Measurements from ENCODE around the gene NEAT1.

The NEAT1 gene

DNA sequence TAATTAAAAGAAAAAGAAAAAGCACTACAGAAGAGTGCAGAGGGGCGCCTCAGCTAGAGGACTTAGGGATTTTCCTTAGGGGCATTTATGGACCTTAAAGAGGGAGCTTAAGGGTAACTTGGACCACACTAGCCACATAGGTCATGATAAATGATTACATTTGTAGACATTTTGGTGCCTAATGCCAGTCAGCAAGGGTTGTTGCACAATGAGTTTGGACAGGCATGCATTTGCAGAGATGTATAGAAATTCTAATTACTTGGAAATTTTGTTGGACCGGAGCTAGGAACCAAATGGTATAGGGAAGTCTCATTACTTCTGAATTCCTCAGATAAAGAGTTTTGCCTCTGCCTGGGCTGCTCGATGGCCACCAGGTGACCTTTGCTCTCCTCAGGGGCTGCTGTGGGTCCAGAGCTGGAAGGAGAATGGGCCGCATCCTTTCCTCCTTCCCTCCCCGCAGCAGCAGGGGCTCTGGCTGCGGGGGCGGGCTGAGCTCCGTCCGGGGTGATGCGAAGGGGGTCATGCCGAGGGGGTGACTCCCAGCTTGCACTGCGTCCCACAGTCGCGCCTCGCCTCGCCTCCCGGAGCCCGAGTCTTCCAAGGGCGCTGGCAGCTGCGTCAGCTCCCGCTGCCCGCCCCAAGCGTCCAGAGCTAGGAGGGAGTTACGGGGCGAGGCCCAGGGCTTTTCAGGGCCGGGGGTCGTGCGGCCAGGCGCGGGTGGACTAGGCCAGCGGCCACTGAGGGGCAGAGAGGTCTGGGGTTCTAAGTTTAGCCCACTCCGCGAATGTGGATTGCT lies 56.0 kb downstream of the NEAT1 start:
- TF ChIP-seq, protein P1, sequence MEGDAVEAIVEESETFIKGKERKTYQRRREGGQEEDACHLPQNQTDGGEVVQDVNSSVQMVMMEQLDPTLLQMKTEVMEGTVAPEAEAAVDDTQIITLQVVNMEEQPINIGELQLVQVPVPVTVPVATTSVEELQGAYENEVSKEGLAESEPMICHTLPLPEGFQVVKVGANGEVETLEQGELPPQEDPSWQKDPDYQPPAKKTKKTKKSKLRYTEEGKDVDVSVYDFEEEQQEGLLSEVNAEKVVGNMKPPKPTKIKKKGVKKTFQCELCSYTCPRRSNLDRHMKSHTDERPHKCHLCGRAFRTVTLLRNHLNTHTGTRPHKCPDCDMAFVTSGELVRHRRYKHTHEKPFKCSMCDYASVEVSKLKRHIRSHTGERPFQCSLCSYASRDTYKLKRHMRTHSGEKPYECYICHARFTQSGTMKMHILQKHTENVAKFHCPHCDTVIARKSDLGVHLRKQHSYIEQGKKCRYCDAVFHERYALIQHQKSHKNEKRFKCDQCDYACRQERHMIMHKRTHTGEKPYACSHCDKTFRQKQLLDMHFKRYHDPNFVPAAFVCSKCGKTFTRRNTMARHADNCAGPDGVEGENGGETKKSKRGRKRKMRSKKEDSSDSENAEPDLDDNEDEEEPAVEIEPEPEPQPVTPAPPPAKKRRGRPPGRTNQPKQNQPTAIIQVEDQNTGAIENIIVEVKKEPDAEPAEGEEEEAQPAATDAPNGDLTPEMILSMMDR (IDR thresholded peaks at IDR 0.05; ENCODE audit: borderline replicate concordance, insufficient read depth, low read depth, low read length) = no peak
- no peak overlapping the region for H3K4me3 ChIP-seq (ENCODE audit: low read depth, low read length)

DNA sequence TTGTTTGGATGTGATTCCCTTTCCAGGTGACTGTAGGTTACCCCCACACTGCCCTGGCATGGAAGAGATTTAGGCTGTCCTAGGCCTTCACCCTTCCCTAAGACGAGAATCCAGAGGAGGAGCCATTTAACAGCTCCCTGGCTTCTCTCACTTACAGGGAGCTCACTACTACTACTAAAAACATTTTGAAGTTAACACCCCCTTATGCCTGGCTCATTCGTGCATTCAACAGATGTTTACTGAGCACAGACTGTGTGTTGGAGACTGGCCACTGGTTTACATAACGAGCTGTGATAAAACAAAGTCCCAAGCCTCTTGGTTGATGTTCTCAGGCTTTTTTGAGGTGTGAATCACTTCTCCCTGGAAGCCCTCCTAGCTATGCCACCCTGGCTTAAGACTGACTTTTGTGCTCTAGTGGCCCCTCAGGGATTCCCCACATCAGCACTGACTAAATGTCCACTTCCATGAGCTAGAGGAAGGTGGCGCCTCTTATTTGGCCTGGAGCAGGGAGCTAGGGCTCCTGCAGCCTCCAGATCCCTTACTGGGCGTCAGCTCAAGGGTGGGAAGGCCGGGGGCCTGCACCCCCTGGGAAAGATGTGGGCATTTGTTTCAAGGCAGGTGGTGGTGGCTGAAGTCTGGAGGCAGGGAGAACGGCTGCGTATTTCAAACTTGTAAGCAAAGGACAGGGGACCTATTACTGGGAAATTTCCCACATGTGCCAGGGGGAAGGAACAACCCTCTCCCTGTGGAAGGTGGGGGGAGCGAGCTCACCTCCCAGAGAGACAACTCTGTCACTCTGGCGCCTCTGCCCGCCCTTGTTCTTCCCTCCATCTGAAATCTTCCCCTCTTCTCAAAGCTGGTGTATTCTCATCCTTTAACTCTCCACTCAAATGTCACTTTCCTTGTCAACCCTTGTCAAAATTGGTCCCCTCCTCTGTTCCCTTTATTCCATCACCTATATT lies 56.9 kb downstream of the NEAT1 start:
- TF ChIP-seq, protein P1 (IDR thresholded peaks at IDR 0.05; ENCODE audit: borderline replicate concordance, insufficient read depth, low read depth, low read length) = no peak
- H3K4me3 ChIP-seq (ENCODE audit: low read depth, low read length) = no peak overlapping the region

DNA sequence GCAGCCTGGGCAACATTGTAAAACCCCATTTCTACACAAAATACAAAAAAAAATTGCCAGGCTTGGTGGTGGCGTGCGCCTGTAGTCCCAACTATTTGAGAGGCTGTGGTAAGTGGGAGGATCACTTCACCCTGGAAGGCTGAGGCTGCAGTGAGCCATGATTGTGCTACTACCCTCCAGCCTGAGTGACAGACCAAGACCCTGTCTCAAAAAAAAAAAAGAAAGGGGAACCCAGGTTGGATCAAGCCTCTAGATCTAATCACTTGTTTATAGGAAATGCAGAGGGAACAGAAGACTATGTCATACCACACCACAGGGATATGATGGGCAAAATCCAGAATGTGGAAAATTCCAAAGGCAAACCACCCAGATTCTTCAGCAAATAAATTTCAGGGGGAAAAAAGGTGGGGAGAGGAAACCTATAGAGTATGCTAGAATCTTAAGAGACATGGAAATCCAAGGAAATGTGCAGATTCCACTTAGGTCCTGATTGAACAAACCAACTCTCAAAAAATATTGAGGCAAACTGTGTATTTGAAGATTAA lies 59.8 kb downstream of the NEAT1 start:
- no peak overlapping the region for H3K4me3 ChIP-seq (ENCODE audit: low read depth, low read length)
- TF ChIP-seq, protein P1 (IDR thresholded peaks at IDR 0.05; ENCODE audit: borderline replicate concordance, insufficient read depth, low read depth, low read length) = no peak

DNA sequence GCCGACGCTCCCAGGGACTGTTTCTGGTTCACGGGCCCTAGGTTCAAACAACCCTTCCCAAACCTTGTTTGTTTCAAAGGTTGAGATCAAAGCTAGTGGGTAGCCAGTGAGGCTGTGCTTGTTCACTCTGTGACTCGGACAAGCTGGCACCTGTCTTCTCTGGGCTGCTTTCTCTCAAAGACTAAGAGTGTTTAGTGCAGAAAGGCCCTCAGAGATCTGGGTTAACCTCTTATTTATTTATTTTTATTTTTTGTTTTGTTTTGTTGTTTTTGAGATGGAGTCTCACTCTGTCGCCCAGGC lies 63.3 kb downstream of the NEAT1 start:
- no peak overlapping the region for H3K4me3 ChIP-seq (ENCODE audit: low read depth, low read length)

DNA sequence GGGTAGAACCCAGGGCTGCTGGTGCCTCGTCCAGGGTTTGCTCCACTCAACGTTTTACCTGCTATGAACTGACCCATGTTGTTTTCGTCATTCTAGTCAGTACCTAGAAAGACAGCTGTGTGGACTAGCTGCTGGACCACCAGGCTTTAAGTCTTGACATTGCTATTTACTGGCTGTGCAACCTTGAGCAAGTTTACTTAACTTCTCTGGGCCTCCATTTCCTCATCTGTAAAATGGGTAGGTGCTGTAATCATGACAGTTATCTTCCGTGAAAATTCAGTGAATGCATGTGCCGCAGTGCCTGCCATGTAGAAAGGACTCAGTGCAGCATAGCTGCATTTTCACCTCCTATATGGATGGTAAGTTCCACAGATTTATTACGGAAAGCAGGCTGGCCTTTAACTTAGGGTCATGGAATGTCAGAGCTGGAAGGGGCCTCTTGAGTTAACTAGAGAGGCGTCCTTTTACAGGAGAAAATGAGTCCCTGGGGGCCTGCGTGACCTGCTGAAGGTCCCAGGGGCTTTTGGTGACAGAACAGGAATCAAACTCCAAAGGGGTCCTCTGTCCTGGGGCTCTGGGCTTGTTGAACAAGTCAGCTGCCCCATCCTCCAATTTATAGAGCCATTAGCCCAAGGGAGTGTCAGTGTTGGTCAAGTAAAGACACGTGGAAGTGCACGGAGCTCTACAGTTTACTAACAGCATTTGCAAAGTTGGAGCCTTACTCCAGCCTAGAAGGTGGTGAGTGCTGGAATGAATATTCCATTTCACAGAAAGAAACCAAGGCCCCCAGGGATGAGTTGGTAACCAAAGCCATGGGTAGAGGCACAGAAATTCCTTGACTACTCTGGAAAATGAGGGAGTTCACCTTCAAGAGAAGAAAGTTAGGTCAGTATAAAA lies 64.2 kb downstream of the NEAT1 start:
- no peak overlapping the region for H3K4me3 ChIP-seq (ENCODE audit: low read depth, low read length)
- TF ChIP-seq, protein P1 (IDR thresholded peaks at IDR 0.05; ENCODE audit: borderline replicate concordance, insufficient read depth, low read depth, low read length) = no peak

More for the DNA sequence above, 63.3 kb downstream of the NEAT1 start:
- TF ChIP-seq, protein P1 (IDR thresholded peaks at IDR 0.05; ENCODE audit: borderline replicate concordance, insufficient read depth, low read depth, low read length) = no peak

DNA sequence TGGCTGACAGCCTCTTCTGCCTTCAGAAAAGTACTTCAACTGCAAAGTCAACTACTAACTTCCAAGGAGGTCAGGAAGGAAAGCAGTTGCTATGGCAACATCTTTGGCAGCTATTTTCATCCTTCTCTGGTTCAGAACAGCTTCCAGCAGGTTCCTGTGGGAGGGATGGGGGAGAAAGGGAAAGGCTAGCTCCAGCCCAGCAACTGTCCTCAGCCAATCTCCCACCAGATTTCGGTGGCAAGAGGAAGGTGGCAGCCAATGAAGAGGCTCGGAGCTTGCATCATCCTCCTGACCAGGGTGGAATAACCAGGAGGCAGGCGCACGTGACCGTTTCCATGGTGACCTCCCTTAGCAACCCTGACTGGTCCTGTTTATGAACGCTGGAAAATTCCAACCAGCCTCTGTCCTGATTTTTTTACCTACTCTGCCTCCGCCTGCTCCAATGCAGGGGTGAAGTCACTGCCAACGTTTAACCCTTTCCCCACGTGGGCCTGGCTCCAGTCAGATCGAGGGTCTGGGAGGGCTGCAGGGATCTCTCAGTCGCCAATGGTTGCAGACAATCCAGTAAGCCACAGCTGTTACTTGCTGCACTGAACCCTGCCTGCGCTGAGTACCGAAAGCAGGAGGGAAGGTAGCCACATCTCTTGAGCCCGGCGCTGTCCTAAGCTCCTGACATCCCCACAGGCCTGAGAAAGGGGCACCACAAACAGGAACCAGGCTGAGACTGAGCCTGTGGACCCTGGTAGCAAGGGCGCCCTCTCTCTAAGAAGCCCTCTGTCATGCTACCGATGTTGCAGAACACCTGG lies 65.1 kb downstream of the NEAT1 start:
- TF ChIP-seq, protein P1 (IDR thresholded peaks at IDR 0.05; ENCODE audit: borderline replicate concordance, insufficient read depth, low read depth, low read length) = no peak
- H3K4me3 ChIP-seq (ENCODE audit: low read depth, low read length) = no peak overlapping the region

Measured in GM12875 (cell line).